ENCODE data around the gene CDC14C.

CDC14C gene

GRCh38 chr7:48976253-48976652 lies 51.9 kb downstream of the CDC14C start:
- no peak for DNase-seq

GRCh38 chr7:48976850-48977249 lies 52.5 kb downstream of the CDC14C start:
- DNase-seq, result no peak

All from fibroblast of skin of back (primary cell).